Thyroid gland (tissue), 4 donors: Measurements from ENCODE around the gene RFX1.
A peak's percentile ranks its signal among the peaks of the same experiment; 100 is the strongest.

Experiments
- CTCF ChIP-seq, 6 experiments: fragments of 200-600 bp in 3 of 6; fragments of 450-650 bp in 3 of 6; sonication (generic) in 3 of 6; IDR thresholded peaks; one replicate each; pipeline ENCODE4 v1.5.1; 2016 to 2019; ENCODE audit warnings: antibody characterized with exemption in 6 of 6, mild to moderate bottlenecking in 2 of 6, inconsistent platforms in 1 of 6, moderate library complexity in 1 of 6
- POLR2A ChIP-seq, 2 donors: fragments of 450-650 bp; IDR thresholded peaks; one replicate each; pipeline ENCODE4 v1.6.1; 2017; ENCODE audit warnings: antibody characterized with exemption in 2 of 2, mild to moderate bottlenecking in 2 of 2, moderate library complexity in 1 of 2

GRCh38 chr19:14003251-14004055 is 2.7 kb downstream of the RFX1 start:
- TF ChIP-seq CTCF (IDR thresholded peaks at IDR 0.05) (no peak), POLR2A (IDR thresholded peaks at IDR 0.05) (peak in 1 of 2 donors; percentile 14)
